Measurements from ENCODE around the gene PRDM8.

Gene PRDM8

DNA sequence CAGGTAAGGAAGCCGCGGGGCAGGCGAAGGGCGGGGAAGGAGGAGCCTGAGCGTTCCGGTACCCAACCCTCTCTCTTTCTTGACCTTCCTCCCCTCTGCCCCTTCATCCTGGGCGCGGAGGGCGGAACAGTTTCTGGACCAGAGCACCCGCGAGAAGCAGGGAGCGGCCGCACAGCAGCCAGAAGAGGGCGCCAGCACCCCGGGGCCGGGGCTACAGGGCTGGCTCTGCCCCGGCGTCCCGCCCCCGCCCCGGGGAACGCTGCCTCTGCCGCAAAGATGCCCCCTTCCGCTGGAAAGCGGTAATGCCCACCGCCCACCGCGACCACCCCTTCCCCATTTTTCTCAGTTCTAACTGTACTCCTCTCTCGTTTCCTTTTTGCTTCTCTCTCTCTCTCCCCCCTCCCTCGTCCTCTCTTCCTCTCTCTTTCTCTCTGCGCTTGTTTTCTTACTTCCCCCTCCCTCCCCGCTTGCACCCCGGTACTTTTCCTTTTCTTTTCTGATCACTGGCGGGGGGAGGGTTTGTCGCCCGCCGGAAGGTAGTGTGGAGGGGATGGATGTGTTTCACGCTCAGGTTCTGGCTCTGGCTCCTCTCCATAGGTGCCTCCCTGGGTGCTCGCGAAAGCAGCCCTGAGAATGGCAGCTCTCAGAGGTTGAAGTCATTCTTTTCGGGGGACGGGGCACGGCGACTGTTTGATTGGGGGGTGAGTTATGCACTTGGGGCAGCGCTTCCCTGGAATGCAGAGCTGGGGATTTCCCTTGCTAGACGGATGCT lies 13.1 kb upstream of the PRDM8 start:
- peak; percentile 82 for DNase-seq

DNA sequence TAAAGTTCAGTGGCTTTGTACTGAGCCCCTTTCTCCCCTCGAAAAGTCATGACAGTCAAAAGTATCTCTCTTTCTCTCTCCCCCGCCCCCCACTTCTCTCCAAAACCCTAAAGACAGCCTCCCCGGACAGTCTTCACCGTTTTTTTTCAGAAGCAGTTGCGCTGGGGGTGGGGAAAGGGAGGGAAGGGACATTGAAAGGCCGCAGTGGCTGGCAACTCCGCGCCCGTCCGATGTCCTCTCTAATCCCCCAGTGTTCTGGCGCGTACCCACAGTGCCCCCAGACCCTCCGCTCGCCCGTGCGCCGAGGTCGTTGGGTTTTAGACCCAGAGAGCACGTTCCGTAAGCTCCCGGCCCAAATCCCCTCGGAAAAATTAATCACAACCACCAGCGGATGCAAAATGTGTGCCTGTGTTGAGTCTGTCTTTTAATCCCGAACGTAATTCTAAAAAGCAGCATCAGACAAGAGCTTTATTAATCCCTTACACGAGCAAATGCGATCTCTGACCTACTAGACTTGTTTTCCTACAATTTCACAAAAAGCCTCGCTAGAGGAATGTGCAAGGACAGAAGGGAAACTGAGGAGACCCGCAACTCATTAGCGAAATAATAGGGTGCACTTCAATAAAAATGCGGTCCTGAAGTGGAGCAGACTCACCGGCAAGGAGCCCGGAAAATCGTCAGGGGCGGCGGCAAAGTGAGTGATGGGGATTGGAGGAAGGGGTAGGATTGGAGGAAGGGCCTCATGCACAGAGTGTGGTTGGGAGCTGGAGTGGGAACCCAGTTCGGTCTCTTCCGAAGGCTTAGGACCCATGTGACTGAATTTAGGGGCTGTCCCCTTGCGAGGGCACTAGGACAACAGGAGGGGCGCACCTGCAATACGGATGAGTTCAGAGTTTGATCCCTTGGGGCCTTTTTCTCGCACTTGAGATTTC lies 12.2 kb upstream of the PRDM8 start:
- DNase-seq, result no peak

DNA sequence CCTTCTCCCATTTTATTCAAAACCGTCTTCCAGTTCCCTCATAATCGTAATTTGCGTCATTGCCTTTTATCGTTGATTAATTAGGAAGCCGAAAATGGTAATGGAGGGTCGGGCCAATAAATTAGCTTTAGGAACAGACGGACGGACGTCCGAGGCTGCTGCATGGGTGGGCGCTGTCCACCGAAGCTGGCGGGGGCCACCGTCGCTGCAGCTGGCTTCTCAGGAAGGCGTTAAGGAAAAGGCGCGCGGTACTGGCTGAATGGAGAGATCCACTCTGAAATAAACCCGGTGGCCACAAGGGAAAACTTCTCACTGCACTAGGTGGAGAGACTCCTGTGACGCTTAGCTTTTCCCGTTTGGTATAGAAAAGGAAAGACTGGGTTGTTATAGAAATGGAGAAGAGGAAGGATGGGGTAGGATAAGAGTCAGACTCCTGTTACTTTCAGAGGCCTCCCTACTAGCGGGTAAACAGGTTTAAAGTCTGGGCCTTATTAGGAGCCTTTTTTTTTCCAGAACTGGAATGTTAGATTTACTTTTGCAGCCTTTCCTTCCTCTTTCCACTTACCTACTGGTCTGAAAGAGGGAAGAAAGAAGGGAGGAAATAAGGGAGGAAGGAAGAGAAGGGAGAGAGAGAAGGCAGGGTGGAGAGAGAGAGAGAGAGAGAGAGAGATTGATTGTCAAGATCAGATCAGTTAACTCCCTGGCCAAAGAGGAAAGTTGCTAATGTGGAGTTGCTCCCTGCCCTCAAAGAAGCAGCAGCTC lies 11.3 kb upstream of the PRDM8 start:
- no peak for DNase-seq

DNA sequence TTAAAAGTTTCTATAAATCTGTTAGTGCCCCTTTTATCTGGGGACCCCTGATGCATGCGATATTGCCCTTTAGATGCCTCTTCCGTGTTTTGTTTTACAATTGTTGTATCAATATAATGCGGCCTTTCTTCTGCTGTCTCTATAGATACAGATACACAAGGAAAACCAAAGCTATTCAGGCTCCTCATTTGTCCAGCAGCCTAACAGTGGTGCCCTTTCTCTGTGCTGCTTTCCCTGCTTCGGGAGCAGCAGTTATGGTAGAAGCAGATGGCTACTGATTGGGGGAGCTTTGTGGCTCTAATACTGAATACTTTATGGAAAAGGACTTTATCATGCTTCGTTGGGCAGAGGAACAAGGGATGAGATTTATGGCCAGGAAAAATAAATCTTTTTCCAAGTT lies 10.6 kb upstream of the PRDM8 start:
- DNase-seq, result no peak

DNA sequence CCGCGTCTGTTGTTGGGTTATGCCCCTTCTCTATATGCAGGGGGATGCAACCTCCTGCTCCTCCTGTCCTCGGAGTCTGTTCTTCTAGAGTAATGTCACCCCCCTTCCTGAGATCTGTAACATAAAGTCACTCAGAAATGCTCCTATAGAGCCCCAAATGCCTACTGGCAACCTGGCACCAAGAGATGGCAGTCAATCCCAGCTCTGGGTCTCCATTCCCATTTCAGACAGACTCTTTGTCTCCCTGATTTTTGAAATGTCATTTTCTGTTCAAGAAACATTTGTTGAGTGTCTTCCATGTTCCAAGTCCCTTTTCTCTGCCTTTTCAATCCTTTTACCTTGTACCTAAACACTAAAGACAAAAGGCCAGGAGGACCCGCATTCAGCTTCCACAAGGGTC lies 9.6 kb upstream of the PRDM8 start:
- DNase-seq, result no peak

DNA sequence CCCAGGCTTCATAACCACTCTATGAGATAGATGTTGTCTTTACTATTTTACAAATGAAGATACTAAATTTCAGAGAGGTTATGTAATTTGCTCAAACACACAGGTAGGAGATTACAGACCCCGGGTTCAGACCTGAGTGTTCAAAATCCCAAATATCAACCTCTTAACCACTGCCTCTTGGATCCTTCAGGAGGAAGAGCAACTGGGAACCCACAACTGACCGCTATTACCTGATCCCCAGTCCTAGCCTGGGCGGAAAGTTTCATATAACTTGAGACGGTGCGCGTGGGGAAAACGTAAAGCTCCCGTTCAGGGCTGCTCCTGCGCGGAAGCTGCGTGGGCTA lies 8.9 kb upstream of the PRDM8 start:
- DNase-seq, result no peak

DNA sequence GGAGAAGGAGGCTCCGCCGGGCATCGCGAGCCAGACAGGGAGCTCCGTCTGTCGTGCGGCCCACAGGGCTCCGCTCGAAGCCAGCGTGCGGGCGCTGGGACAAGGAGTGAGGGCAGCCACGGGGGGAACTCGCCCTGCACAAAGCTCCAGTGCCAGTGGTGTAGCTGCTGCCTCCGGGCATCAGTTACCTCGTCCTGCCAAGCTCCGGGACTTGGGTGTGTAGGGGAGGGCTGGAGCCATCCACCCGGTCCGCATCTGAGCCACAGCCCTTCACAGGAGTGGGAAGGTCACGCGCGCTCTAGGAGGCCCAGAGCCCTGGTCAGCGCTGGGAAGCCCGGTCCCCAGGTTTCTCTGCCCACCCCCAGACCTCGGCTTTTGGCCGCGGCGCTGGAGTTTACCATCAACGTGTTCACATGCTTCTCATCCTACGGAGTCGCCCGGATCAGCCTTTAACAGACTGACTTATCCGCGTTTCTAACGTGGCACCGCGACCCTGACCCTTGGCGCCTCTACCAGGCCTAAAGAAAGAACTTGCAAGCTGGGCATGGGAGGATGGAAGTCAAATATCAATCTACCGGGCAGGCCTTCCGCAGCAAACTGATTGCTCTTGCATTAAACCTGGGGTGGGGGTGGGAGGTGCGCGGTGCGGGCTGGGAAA lies 8.4 kb upstream of the PRDM8 start:
- DNase-seq, result no peak

DNA sequence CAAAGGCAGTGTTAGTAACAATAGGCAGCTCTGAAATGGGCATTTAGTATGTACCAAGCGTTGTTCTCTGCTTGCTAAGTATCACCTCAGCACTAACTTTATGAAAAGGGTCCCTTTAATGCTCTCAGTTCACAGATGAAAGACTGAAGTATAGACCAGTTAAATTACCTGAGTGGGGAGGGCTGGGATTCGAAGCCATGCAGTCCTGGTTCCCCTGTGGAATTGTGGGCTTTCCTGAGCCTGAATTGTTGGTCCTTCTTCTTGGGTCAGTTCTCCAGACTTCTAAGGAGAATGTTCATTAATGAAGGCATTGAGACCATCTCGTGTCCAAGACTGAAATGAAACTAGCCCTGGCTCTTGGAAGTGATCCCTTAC lies 7.7 kb upstream of the PRDM8 start:
- DNase-seq, result no peak

DNA sequence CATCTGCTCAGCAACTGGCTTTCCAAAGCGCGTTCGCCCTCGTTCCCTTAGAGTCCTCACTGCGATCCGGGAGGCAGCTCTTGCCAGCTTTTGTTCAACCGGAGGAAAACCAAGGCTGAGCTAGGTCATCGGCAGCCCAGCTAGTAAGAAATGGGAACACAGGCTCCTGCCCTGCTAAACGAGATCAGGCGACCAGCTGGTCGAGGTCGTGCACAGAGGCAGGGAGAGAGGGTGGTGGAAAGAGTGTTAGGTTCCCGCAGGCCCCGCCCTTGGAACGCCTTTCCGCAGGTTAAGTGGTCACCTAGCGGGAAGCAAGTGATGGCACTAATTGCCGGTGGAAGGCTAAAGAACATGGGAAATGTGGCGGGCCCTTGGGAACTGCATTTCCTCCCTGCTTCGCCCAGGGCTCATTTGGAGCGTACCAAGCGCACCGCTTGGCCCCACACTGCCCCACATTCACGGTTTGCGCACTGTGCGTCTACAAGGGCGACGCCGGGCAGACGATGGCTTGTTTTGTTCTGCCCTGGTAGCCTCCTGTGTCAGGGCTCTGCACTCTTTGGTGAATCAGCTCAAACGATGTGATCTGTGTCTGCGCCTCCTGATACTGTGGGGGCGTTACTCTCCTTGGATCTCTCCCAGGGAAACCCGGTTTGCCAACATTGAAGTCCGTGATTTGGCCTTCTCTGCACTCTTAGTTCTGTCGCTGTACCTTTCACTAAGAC lies 7.2 kb upstream of the PRDM8 start:
- DNase-seq, result no peak

DNA sequence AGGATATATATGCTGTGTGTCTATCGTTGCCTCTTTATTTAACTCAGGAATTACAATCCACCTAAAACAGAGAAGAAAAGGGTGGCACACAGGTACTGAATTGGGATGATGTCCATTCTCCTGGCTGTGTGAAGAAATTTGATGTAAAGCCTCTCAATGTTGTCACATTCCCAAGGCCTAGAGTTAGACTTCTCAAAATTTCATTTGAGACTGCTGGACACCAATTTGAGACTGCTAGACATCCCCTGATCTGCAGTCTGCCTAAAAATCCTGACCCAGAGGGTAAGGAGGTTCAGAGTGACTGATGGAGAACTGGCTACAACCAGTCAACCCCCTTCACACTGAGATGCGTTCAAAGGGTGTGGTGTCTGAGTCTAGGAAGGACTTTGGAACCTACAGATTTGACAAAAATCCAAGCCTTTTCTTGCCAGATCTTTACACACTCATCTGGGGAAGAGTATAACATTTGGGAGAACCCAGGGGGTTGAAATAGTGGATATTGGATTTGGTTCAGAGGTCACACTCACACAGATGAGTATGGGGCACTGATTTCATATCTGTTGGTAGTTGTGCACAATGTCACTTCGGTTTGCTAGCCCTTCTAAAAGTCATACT lies 4.9 kb upstream of the PRDM8 start:
- DNase-seq, result no peak

DNA sequence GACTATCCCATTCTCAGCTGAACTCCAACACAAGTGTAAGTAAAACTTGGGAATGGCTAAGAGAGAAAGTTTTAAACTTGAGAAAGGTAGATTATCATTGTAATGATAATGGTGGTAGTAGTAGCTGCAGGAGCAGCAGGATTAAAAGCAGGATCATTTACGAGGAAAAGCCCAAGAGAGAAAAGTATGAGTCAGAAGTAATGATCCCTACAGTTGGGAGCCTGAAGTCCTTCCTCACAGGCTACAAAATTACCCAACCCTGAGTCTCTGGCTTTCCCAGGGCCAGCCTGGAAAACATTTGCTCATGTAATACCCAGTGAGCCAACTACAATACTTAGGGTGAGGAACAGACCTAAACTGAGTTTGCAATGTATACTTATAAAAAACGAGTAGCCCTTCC lies 4.4 kb upstream of the PRDM8 start:
- DNase-seq, result no peak

DNA sequence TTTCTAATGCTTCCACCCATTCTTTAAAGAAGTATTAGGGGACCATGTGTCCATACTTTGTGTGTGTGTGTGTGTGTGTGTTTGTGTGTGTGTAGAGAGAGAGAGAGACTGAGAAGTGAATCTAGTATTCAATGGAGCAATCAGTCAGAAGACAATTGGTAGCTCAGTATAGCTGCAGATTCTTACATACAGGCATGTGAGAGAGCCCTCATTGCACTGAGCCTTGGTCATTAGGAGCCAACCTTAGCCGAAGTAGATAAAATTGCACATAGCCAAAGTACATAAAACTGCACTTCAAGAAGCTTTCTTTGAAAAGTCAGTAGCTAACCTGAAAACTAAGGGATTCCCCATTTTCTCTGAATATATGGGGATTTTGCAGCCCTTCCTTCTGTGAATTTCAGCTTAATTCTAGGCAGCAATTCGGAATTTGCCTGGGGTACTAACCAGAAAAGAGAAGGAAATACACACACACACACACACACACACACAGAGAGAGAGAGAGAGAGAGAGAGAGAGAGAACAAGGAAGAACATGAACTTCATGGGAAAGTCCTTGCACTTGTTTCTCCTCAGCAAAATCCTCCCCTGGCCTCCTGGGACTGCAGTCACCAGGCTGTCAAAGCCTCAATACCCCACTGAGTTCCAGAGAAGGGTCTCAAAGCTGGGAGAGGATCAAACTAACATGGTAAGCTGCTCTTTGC lies 1.7 kb upstream of the PRDM8 start:
- peak; percentile 61 for DNase-seq

DNA sequence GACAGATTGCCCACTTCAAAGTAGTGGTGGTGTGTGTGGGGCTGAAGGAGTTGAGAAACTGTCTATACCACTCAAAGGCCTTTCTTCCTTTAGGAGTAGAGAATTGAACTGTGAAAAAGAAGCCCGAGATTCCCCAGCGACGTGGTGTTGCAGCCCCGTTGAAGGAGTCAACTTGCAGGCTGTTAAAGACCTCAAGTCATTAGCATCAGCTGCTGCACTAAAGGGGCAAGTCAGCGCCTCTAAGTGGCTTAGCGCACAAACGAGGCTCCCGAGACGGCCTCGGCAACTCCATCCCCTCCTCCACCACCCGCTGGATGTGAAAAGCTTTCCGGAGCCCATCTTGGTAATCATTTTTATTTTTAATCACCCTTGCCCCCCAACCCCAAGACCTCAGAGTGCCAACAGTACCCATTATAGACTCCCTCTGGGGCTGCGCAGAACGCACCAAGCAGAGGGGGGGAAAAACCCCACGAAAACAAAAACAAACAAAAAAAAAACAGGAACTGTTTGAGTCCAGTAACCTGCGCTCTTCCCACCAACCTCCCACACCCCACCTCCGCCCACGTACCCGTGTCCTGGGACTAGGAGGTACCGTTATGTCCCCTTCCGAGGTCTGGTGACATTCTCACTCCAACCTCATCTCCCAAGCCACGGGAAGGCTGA lies 913 bp upstream of the PRDM8 start:
- no peak for DNase-seq

DNA sequence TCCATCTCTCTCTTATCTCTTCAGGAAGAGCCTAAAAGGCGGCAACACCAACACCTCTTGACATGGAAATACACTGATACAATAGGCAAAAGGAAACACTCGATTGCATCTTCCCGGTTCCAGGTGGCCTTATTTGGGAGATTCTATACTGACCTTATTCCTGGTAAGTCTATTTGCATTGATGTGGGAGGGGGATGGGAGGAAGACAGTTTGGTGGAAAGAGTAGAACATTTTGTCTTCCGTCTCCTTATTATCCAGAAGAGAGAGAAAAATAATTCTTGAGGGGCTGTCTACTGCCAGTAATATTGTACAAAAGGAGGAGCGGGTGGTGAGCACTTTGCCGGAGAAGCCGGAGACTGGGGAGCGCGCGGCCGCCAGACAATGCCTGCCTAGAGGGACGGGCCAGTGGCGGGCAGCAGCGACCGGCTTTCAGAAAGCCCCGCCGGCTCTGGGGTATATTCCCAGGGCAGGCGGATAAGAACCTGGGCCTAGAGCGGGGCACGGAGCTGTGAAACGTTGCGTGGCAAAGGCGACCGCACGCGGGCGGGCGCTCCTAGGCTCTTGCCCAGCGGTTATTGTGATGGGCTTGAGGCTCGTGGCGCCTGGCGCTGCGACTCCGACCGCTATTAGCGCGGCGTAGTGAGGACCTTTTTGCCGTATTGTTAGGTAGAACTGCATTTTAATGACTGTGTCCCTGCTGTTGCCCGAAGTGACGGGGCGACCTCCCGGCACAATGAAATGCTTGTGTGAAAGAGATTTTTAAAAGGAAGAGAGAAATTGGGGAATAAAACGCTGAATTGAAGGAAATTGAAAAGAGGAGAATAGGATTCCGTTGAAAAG lies 518 bp downstream of the PRDM8 start:
- DNase-seq, result no peak

DNA sequence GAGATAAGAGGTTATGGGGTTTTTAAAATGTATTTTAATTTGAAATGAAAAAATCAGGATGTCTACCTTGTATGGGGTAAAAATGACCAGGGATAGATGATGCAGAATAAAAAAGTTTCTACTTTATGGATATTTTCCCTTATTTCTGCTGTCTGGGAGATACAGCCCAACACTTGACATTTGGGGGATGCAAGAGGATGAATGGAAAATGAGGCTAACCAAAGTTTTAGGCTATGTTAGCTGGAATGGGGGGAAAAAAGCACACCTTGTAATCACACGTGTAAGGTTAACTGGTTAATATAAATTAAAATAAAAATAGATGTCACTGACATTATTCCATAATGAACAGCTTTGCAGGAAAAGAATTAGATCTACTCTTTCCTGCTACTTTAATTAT lies 1.1 kb downstream of the PRDM8 start:
- DNase-seq, result no peak

DNA sequence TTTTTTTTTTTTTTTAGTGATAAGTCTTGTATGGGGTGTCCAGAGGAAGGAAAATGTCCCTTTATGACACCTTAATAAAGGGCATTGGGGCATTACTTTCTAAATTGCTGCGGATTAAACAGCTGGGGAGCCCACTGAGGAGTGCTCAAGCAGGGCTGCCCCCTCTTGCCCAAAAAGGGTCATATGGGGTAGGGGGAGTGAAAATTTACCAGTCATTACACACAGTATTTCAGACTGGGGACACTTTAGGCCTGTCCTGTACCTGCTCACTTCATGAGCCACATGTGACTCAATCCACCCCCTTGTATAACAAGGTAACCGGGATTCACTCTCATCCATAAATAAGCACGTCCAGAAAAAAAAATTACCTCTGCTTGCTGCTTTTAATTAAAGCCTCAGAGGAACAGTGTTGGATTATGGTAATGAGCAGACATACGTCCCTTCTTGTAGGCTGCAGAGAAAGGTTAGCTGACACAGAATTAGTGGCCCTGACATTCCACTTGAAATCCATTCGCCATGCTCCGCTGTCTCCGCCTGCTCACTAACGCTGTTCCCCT lies 1.8 kb downstream of the PRDM8 start:
- DNase-seq, result no peak

DNA sequence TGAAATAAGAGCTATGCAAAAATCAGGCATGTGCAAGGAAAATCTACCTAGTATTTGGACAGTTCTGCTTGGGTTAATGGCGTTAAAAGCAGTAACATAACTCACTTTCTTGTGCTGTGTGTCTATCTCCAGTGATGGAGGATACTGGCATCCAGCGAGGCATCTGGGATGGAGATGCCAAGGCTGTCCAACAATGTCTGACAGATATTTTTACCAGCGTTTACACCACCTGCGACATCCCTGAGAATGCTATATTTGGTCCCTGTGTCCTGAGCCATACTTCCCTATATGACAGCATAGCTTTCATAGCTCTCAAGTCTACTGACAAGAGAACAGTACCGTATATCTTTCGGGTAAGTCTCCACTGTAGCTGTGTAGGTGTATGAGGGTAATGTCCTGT lies 2.6 kb downstream of the PRDM8 start:
- no peak for DNase-seq

DNA sequence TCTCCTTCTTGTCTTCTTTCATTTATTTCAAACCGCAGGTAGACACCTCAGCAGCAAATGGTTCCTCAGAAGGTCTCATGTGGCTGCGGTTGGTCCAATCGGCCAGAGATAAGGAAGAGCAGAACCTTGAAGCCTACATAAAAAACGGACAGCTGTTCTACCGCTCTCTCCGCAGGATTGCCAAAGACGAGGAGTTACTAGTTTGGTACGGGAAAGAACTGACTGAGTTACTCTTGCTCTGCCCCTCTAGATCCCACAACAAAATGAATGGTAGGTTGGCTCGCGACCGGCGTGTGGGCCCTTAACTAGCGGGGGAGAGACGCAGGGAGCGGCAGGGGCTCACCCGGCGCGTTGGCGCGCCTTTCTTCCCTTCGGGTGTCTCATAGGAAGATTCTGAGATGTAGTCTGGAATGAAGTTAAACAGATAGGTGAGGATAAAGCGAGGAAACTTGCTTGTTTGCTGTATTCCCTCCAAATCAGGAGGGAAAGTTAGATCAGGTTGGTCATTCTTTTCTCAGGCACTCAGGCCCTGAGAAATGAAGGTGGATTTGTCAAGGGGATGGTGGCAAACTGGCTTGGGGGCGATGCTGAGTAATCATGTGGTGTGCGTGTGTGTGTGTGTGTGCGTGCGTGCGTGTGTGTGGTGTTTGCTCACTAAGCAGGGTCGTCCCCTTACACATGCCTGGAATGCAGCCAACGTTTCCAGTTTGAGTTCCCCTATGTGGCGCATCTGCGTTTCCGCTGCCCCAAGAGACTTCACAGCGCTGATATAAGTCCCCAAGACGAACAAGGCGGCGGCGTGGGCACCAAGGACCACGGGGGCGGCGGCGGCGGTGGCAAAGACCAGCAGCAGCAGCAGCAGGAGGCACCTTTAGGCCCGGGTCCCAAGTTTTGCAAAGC lies 4.2 kb downstream of the PRDM8 start:
- DNase-seq, result peak; percentile 69

Measured in KG1 (cell line).